ENCODE measurements around the gene PEG3. TPM values are rescaled to one million over a fixed set of nuclear protein-coding genes. Genes with fewer than 3 reads are reported as not detected.

PEG3 gene
- total RNA-seq, 1 experiment from 2014 or later, result 0.09 TPM

DNA sequence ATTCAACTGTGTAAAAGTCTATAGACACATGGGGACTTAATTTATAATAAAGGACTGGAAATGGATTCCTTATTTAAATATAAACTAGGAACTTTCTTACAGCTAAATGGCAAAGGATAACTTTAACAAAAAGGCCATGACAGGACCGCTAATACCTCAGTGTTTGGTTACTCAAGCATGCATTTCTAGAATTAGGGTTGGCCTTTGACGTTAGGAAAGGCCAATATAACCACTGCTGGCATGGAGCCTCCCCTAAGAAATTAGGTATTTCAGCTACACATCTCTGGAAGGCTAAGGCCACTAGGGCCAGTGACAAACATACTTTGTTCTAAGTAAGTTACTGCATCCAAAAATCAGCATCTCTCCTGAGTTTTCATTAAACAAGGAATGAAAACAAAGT, 9.3 kb downstream of the PEG3 start:
- TF ChIP-seq, protein P1, sequence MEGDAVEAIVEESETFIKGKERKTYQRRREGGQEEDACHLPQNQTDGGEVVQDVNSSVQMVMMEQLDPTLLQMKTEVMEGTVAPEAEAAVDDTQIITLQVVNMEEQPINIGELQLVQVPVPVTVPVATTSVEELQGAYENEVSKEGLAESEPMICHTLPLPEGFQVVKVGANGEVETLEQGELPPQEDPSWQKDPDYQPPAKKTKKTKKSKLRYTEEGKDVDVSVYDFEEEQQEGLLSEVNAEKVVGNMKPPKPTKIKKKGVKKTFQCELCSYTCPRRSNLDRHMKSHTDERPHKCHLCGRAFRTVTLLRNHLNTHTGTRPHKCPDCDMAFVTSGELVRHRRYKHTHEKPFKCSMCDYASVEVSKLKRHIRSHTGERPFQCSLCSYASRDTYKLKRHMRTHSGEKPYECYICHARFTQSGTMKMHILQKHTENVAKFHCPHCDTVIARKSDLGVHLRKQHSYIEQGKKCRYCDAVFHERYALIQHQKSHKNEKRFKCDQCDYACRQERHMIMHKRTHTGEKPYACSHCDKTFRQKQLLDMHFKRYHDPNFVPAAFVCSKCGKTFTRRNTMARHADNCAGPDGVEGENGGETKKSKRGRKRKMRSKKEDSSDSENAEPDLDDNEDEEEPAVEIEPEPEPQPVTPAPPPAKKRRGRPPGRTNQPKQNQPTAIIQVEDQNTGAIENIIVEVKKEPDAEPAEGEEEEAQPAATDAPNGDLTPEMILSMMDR (IDR thresholded peaks at IDR 0.05; ENCODE audit: unreplicated experiment), result no peak
- Mint-ChIP-seq H3K27me3 (ENCODE audit: unreplicated experiment) (no peaks in the 10 kb centered on the region), H3K4me1 (ENCODE audit: low read depth, unreplicated experiment) (no peaks in the 10 kb centered on the region), H3K27ac (ENCODE audit: unreplicated experiment) (no peak overlapping the region), H3K4me3 (ENCODE audit: low read depth, unreplicated experiment) (no peak overlapping the region), H3K36me3 (ENCODE audit: insufficient read depth, unreplicated experiment) (no peaks in the 10 kb centered on the region), H3K9me3 (ENCODE audit: low read depth, unreplicated experiment) (peaks cover 17% of the 10 kb centered on the region)
- intact Hi-C loops (cut with micrococcal nuclease; ENCODE audit: unreplicated experiment), result no loop called here
- BruUV-seq (replicated peaks), result no TSS peak
- DNase-seq, result no peak
- CTCF ChIA-PET, result no interaction called here

DNA sequence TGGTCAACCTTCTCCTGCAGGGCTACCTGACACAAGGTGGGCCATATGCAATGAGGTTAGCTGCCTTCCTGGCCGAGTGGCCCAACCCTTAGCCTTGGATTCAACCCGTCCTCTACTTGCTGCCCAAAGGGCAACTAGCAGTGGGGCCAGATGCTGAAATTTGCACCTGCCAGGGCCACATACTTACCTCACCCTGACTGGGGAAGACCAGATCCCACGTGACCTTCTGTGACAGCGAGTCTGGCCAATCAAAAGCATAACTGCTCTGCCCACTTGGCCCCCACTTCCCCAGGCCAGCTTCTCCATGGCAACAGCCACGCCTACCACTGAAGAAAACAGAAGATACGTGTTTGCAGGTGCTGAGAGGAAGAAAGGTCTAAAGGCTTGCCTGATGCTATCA, 10.9 kb downstream of the PEG3 start:
- Mint-ChIP-seq H3K4me3 (ENCODE audit: low read depth, unreplicated experiment) (no peak overlapping the region), H3K36me3 (ENCODE audit: insufficient read depth, unreplicated experiment) (no peaks in the 10 kb centered on the region), H3K4me1 (ENCODE audit: low read depth, unreplicated experiment) (no peaks in the 10 kb centered on the region), H3K9me3 (ENCODE audit: low read depth, unreplicated experiment) (peaks cover 11% of the 10 kb centered on the region), H3K27me3 (ENCODE audit: unreplicated experiment) (no peaks in the 10 kb centered on the region), H3K27ac (ENCODE audit: unreplicated experiment) (no peak overlapping the region)
- TF ChIP-seq, protein P1 (IDR thresholded peaks at IDR 0.05; ENCODE audit: unreplicated experiment), result no peak
- DNase-seq, result no peak
- intact Hi-C loops (cut with micrococcal nuclease; ENCODE audit: unreplicated experiment), result no loop called here
- BruUV-seq (replicated peaks), result no TSS peak
- CTCF ChIA-PET, result no interaction called here

DNA sequence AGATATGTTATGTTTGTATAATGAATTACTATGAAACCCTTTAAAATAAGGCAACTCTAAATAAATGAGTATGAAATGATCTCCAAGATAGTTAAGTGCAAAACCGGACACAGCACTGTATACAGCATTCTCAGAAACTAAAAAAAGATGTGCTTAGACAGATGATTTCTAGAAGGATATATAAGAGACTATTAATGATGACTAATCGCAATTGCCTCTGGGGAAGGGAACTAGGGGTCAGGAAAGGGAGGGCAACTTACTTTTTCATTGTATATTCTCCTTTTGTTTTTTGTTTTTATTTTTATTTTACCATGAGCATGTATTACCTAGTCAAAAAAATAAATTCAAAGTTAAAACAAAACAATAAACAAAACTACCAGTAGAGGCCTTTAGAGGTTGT, 12.8 kb downstream of the PEG3 start:
- H3K4me1 Mint-ChIP-seq (ENCODE audit: low read depth, unreplicated experiment), result no peaks in the 10 kb centered on the region
- H3K27ac Mint-ChIP-seq (ENCODE audit: unreplicated experiment), result no peak overlapping the region
- CTCF ChIA-PET, result no interaction called here
- H3K27me3 Mint-ChIP-seq (ENCODE audit: unreplicated experiment), result no peaks in the 10 kb centered on the region
- H3K36me3 Mint-ChIP-seq (ENCODE audit: insufficient read depth, unreplicated experiment), result no peaks in the 10 kb centered on the region
- H3K9me3 Mint-ChIP-seq (ENCODE audit: low read depth, unreplicated experiment), result peaks cover 10% of the 10 kb centered on the region
- intact Hi-C loops (cut with micrococcal nuclease; ENCODE audit: unreplicated experiment), result no loop called here
- TF ChIP-seq, protein P1 (IDR thresholded peaks at IDR 0.05; ENCODE audit: unreplicated experiment), result no peak
- no TSS peak for BruUV-seq (replicated peaks)
- H3K4me3 Mint-ChIP-seq (ENCODE audit: low read depth, unreplicated experiment), result no peak overlapping the region
- no peak for DNase-seq

DNA sequence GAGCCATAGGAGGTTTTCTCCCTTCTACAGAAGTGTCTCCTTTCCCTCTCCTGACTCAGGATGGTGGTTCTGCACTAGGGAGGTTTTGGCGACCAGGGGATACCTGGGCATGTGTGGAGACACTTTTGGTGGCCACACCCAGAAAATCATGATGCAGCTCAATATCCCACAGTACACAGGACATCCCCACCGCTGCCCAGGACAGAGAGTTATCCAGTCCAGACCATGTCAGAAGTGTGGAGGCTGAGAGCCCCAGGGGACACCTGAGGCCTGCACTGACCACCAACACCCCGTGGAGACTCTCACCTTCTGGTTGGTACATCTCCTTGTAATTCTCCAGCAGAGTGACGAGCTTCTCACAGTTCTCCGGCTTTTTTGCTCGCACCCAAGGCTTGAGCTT, 16.6 kb downstream of the PEG3 start:
- Mint-ChIP-seq H3K27me3 (ENCODE audit: unreplicated experiment) (no peaks in the 10 kb centered on the region), H3K36me3 (ENCODE audit: insufficient read depth, unreplicated experiment) (no peaks in the 10 kb centered on the region), H3K27ac (ENCODE audit: unreplicated experiment) (no peak overlapping the region), H3K4me3 (ENCODE audit: low read depth, unreplicated experiment) (no peak overlapping the region), H3K4me1 (ENCODE audit: low read depth, unreplicated experiment) (no peaks in the 10 kb centered on the region), H3K9me3 (ENCODE audit: low read depth, unreplicated experiment) (peaks cover 16% of the 10 kb centered on the region)
- intact Hi-C loops (cut with micrococcal nuclease; ENCODE audit: unreplicated experiment), result no loop called here
- DNase-seq, result no peak
- TF ChIP-seq, protein P1 (IDR thresholded peaks at IDR 0.05; ENCODE audit: unreplicated experiment), result no peak
- BruUV-seq (replicated peaks), result no TSS peak
- CTCF ChIA-PET, result no interaction called here

DNA sequence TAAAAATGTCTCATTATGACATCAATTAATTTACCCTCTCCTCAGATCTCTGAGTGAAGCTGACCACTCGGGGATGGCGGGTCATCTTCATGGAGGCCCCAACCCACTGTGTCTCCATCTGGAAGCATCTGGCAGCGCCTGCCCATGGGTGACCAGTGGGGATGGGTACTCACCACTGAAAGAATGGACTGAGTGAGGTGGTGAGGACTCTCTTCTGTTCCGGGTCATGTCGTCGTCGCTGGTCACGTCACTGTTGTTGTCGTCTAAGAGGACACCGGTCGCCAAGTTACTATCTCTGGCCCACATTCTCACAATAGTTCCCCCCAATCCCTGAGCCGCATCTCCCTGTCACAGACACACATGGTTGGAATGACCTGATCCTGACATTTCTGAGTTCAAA, 17.1 kb downstream of the PEG3 start:
- no peaks in the 10 kb centered on the region for H3K27me3 Mint-ChIP-seq (ENCODE audit: unreplicated experiment)
- intact Hi-C loops (cut with micrococcal nuclease; ENCODE audit: unreplicated experiment), result no loop called here
- H3K36me3 Mint-ChIP-seq (ENCODE audit: insufficient read depth, unreplicated experiment), result no peaks in the 10 kb centered on the region
- no peak for DNase-seq
- CTCF ChIA-PET, result no interaction called here
- peaks cover 19% of the 10 kb centered on the region for H3K9me3 Mint-ChIP-seq (ENCODE audit: low read depth, unreplicated experiment)
- no peak overlapping the region for H3K4me3 Mint-ChIP-seq (ENCODE audit: low read depth, unreplicated experiment)
- TF ChIP-seq, protein P1 (IDR thresholded peaks at IDR 0.05; ENCODE audit: unreplicated experiment), result no peak
- BruUV-seq (replicated peaks), result no TSS peak
- no peak overlapping the region for H3K27ac Mint-ChIP-seq (ENCODE audit: unreplicated experiment)
- no peaks in the 10 kb centered on the region for H3K4me1 Mint-ChIP-seq (ENCODE audit: low read depth, unreplicated experiment)
